Measurements from ENCODE around the gene FHL1.

FHL1 gene

DNA sequence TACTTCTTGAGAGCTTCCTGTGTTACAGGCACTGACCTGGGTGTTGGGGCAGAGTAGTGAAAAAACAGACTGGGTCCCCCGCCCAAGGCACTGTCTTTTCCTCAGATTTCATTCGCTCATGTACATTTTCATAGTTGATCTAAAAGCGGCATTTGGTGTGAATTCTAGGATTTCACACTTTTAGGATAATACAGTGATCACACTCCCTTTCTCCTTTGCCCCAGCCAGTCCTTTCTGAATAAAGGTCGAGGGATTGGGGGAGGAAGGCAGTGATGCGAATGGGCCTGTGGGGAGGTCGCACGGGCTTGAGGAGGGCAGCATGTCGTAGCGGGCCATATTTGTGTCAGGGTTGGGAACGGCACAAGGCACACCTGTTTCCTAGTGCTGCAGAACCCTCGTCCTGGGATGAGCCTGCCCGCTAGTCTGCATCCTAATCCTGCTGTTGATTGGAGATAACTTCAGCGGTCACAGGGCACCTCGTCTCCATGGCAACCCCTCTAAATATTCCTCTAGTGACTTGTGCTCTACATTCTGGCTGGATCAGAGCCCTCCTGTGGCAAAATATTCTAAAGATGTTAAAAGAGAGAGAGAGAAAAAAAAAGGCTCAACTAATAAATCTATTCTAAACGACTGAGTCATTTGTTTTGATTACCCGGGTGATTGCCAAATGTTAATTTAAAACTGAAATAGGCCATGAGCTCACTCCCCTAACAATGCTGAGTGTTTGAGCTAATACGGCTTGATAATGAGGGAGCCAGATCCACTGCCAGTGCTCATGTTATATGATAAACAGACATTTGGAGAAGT lies 21.8 kb downstream of the FHL1 start:
- Histone ChIP-seq H3K27me3 (ENCODE audit: insufficient read depth, low read length) (no peaks in the 10 kb centered on the region), H3K4me3 (ENCODE audit: low read length) (no peak overlapping the region; the same call in 1 of the 2 replicates), H3K4me1 (ENCODE audit: insufficient read depth, low read length) (peaks cover 25% of the 10 kb centered on the region; the same call in 1 of the 2 replicates), H3K9me3 (ENCODE audit: insufficient read depth, low read depth, low read length) (no peaks in the 10 kb centered on the region), H3K9ac (ENCODE audit: low read depth, low read length) (no peak overlapping the region), H3K27ac (ENCODE audit: low read length) (no peak overlapping the region), H3K36me3 (ENCODE audit: insufficient read depth, low read depth, low read length) (no peaks in the 10 kb centered on the region)

DNA sequence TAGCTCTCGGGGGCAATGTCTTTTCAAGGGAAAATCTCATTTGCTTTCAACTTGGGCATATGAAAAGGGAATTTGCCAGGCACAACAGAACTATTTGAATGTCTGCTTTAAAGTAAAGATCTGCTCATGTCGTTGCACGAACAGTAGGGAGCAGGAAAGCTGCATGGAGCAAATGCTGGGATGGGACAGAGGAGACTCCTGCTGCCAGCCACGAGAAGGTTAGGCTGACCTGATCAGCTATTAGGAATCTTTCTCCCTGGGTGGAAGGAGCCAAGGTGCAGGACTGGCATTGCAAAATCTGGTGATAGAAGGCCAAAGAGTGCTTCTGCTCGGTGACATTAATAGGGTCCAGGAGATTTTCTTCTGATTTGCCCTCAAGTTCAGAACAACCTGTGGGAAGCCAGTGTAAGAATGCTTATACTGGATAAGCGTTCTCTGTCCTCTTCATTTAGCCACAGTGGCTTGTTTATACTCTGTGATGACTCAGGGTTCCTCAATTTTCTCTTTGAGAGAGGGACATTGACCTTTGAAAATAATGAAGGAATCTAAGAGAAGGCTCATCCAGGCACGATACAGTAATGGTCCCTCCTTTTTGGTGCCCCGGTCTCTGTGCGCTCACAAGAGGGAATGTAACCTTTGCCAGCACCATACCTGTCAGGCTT lies 22.9 kb downstream of the FHL1 start:
- H3K27ac ChIP-seq (ENCODE audit: low read length), result no peak overlapping the region
- no peak overlapping the region for H3K9ac ChIP-seq (ENCODE audit: low read depth, low read length)
- H3K9me3 ChIP-seq (ENCODE audit: insufficient read depth, low read depth, low read length), result no peaks in the 10 kb centered on the region
- H3K4me1 ChIP-seq (ENCODE audit: insufficient read depth, low read length), result peaks cover 25% of the 10 kb centered on the region; the same call in 1 of the 2 replicates
- H3K27me3 ChIP-seq (ENCODE audit: insufficient read depth, low read length), result no peaks in the 10 kb centered on the region
- no peaks in the 10 kb centered on the region for H3K36me3 ChIP-seq (ENCODE audit: insufficient read depth, low read depth, low read length)
- H3K4me3 ChIP-seq (ENCODE audit: low read length), result no peak overlapping the region

DNA sequence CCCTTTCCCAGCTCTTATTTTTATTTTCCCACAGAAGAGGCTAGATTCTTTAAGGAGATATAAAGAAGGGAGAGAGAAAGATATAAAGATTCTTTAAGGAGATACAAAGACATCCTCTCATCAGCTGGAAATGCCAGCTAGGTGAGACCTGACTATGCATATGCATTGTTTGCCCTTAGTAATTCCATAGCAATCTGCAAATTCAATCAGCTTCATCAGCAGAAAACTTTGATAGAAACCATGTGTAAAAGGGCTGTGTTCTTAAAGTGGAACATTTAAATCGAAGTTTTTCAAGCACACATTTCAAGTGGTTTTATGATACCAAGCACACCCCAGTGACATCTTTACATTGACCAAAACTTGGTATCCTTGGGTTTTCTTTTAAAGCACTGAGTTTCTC lies 24.1 kb downstream of the FHL1 start:
- no peak overlapping the region for H3K4me3 ChIP-seq (ENCODE audit: low read length)
- no peaks in the 10 kb centered on the region for H3K9me3 ChIP-seq (ENCODE audit: insufficient read depth, low read depth, low read length)
- peaks cover 17% of the 10 kb centered on the region; the same call in 1 of the 2 replicates for H3K4me1 ChIP-seq (ENCODE audit: insufficient read depth, low read length)
- H3K36me3 ChIP-seq (ENCODE audit: insufficient read depth, low read depth, low read length), result no peaks in the 10 kb centered on the region
- H3K9ac ChIP-seq (ENCODE audit: low read depth, low read length), result no peak overlapping the region
- no peak overlapping the region for H3K27ac ChIP-seq (ENCODE audit: low read length)
- no peaks in the 10 kb centered on the region for H3K27me3 ChIP-seq (ENCODE audit: insufficient read depth, low read length)

DNA sequence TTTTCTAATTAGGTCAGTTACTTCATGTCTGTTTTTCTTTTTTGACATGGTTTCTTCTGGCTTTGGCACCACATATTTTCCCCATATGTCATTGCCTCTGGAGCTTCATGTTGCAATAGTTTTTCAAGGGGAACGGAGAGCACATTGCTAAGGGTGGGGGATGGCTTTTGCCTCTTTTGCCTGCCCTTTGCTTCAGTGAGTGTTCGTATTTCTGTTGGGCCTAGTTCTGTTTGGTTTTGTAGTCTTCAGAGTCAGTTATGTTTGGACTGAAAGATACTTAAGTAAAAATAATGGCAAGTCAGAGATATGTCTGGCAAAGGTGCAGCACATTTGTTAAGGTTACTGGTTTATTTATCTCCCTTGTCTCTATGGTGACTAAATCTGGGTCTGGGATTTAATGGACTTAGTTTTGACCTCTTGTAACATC lies 29.1 kb downstream of the FHL1 start:
- H3K4me1 ChIP-seq (ENCODE audit: insufficient read depth, low read length), result no peaks in the 10 kb centered on the region
- H3K9me3 ChIP-seq (ENCODE audit: insufficient read depth, low read depth, low read length), result no peaks in the 10 kb centered on the region
- H3K27ac ChIP-seq (ENCODE audit: low read length), result no peak overlapping the region
- H3K27me3 ChIP-seq (ENCODE audit: insufficient read depth, low read length), result no peaks in the 10 kb centered on the region
- no peak overlapping the region for H3K9ac ChIP-seq (ENCODE audit: low read depth, low read length)
- H3K36me3 ChIP-seq (ENCODE audit: insufficient read depth, low read depth, low read length), result no peaks in the 10 kb centered on the region
- no peak overlapping the region for H3K4me3 ChIP-seq (ENCODE audit: low read length)

DNA sequence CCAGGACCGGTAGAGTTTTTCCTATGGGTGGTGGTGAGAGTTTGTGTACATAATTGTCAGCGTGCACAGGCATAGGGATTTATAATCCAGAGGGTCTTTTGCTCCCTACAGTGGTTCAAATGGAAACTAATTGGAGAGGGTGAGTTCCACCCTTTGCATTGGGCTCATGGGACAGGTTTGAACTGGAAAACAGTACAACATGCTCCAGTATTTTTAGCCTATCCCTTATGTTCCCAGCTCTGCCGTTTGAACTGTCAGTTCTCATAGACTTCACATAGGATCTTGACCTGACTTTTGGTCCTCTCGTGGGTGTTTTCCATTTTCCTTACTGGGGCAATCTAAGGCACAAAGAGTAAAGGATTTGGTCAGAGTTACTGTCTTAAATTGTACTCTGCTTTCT lies 31.8 kb downstream of the FHL1 start:
- Histone ChIP-seq H3K27me3 (ENCODE audit: insufficient read depth, low read length) (no peaks in the 10 kb centered on the region), H3K4me1 (ENCODE audit: insufficient read depth, low read length) (no peaks in the 10 kb centered on the region), H3K36me3 (ENCODE audit: insufficient read depth, low read depth, low read length) (no peaks in the 10 kb centered on the region), H3K27ac (ENCODE audit: low read length) (no peak overlapping the region), H3K9me3 (ENCODE audit: insufficient read depth, low read depth, low read length) (no peaks in the 10 kb centered on the region), H3K9ac (ENCODE audit: low read depth, low read length) (no peak overlapping the region), H3K4me3 (ENCODE audit: low read length) (no peak overlapping the region)

DNA sequence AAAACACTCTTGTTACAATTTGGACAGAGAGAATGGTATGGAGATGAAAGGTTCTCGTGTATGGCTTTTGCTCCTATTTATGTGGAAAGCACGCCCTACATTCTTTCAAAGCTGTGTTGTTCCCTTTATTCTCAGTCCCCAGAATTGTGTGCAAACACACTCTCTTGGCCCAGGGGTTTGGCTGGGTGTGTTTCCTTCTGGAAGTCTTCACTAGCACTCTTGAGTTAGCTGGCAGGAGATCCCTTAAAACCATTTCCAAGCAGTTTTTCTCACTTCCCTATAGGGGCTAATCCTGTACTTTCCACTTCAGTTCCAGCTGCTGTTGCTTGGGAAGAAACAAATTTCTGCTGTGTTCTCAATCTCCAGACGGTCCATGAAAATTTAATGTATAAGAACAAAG lies 35.1 kb downstream of the FHL1 start:
- no peak overlapping the region for H3K9ac ChIP-seq (ENCODE audit: low read depth, low read length)
- H3K4me3 ChIP-seq (ENCODE audit: low read length), result no peak overlapping the region
- H3K27me3 ChIP-seq (ENCODE audit: insufficient read depth, low read length), result no peaks in the 10 kb centered on the region
- no peak overlapping the region for H3K27ac ChIP-seq (ENCODE audit: low read length)
- H3K9me3 ChIP-seq (ENCODE audit: insufficient read depth, low read depth, low read length), result no peaks in the 10 kb centered on the region
- H3K36me3 ChIP-seq (ENCODE audit: insufficient read depth, low read depth, low read length), result no peaks in the 10 kb centered on the region
- H3K4me1 ChIP-seq (ENCODE audit: insufficient read depth, low read length), result no peaks in the 10 kb centered on the region

DNA sequence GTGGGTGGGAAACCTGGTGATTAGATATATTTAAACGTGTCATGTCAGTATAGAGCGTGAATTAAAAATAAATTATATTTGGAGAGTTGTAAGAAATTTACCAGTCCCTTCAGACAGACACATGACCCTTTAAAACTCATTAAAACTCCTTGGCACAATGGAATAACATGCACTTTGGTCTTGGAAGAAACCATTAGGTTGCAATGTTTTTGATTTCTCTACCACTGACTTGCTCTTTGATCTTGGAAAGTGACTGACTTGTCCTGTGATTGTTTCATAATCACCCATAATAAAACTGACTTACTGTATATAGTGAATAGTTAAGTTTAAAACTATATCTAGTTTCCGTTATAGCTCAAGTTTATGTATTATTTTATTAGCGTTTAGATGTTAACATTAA lies 35.8 kb downstream of the FHL1 start:
- Histone ChIP-seq H3K9ac (ENCODE audit: low read depth, low read length) (no peak overlapping the region), H3K4me1 (ENCODE audit: insufficient read depth, low read length) (no peaks in the 10 kb centered on the region), H3K27ac (ENCODE audit: low read length) (no peak overlapping the region), H3K4me3 (ENCODE audit: low read length) (no peak overlapping the region), H3K27me3 (ENCODE audit: insufficient read depth, low read length) (no peaks in the 10 kb centered on the region), H3K9me3 (ENCODE audit: insufficient read depth, low read depth, low read length) (no peaks in the 10 kb centered on the region), H3K36me3 (ENCODE audit: insufficient read depth, low read depth, low read length) (no peaks in the 10 kb centered on the region)

DNA sequence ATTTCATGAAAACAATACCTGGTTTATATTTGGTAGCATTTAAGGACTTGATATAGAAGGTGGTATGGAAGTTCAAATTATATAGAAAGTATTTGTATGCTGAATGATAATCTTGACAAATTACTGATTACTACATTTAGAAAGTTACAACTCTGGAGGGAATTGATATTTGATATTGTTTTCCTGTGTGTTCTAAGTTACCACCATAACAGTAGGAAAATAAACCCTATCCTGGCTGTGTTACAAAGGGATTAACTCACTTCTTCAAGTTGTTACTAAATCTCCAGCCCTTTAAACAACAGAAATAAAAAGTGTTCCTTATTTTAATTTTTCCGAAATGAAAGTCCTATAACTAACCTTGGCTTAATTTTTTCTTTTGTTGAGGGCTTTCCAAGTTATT lies 36.6 kb downstream of the FHL1 start:
- no peak overlapping the region for H3K27ac ChIP-seq (ENCODE audit: low read length)
- no peak overlapping the region for H3K4me3 ChIP-seq (ENCODE audit: low read length)
- no peak overlapping the region for H3K9ac ChIP-seq (ENCODE audit: low read depth, low read length)
- H3K27me3 ChIP-seq (ENCODE audit: insufficient read depth, low read length), result no peaks in the 10 kb centered on the region
- no peaks in the 10 kb centered on the region for H3K4me1 ChIP-seq (ENCODE audit: insufficient read depth, low read length)
- no peaks in the 10 kb centered on the region for H3K9me3 ChIP-seq (ENCODE audit: insufficient read depth, low read depth, low read length)
- no peaks in the 10 kb centered on the region for H3K36me3 ChIP-seq (ENCODE audit: insufficient read depth, low read depth, low read length)

DNA sequence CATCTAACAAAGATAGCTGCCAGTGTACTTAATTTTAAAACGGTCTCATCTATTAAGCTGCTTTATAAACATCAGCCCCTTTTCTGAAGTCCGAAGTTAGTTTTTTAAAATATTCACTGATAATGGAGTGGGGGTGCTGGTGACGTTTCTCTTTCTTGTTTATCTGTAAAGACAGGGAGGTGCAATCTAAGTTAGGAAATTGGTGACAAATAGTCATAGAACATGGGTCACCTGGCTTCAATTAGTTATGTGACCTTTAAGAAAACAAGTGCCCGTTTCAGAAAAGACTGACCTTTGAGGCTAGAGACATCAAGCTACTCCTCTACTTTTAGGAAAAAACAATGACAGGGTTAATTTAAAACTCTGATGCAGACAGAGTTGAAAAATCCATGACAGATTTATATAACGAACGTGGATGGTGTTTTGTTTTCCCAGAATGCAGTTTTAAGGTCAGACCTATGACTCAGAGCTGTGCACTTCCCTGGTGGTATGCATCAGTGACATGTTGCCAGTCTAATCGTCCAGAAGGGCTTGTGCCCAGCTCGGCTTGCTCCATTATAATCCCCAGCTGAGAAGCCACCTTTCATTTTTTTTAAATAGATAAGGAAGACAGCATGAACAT lies 38.2 kb downstream of the FHL1 start:
- Histone ChIP-seq H3K27ac (ENCODE audit: low read length) (no peak overlapping the region), H3K9ac (ENCODE audit: low read depth, low read length) (no peak overlapping the region), H3K36me3 (ENCODE audit: insufficient read depth, low read depth, low read length) (no peaks in the 10 kb centered on the region), H3K27me3 (ENCODE audit: insufficient read depth, low read length) (no peaks in the 10 kb centered on the region), H3K4me1 (ENCODE audit: insufficient read depth, low read length) (no peaks in the 10 kb centered on the region), H3K4me3 (ENCODE audit: low read length) (no peak overlapping the region), H3K9me3 (ENCODE audit: insufficient read depth, low read depth, low read length) (no peaks in the 10 kb centered on the region)

DNA sequence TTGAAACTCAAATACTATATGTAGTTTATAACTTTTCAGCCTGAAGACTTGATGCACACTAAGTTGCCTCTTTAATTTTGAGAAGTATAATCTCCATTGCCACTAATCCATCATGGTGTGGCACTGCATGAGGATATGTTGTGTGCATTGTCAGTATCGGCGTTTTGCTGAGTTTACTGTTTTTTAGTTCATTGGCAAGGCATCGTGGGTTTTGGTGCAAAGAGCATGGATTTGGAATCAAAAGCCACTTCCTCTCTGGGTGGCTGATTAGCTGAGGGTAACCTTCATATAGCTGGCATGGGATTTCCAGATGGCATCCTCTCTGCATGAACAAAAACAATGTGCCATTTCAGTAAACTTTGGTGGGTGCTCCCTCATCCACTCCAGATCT lies 38.7 kb downstream of the FHL1 start:
- no peaks in the 10 kb centered on the region for H3K9me3 ChIP-seq (ENCODE audit: insufficient read depth, low read depth, low read length)
- H3K9ac ChIP-seq (ENCODE audit: low read depth, low read length), result no peak overlapping the region
- no peak overlapping the region for H3K4me3 ChIP-seq (ENCODE audit: low read length)
- no peaks in the 10 kb centered on the region for H3K4me1 ChIP-seq (ENCODE audit: insufficient read depth, low read length)
- H3K27me3 ChIP-seq (ENCODE audit: insufficient read depth, low read length), result no peaks in the 10 kb centered on the region
- H3K27ac ChIP-seq (ENCODE audit: low read length), result no peak overlapping the region
- no peaks in the 10 kb centered on the region for H3K36me3 ChIP-seq (ENCODE audit: insufficient read depth, low read depth, low read length)

DNA sequence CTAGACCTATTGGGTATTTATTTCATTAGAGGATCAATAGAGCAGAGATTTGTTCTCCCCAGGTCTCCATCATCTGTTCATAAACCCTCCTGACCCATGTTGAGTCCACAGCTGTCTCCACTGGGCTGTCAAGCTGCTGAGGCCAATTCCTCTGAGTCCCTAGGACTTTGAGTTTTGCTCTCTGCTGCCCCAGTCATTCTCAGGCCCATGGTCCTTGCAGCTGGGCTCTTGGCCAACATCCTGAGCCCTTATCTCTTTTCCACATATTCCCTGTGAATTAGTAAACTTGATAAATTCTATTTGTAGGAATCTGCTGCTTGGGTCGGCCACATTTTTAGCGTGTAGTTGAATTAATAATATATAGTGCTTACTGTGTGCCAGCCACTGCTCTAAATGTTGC lies 41.9 kb downstream of the FHL1 start:
- Histone ChIP-seq H3K4me3 (ENCODE audit: low read length) (no peak overlapping the region), H3K4me1 (ENCODE audit: insufficient read depth, low read length) (no peaks in the 10 kb centered on the region), H3K9ac (ENCODE audit: low read depth, low read length) (no peak overlapping the region), H3K27ac (ENCODE audit: low read length) (no peak overlapping the region), H3K36me3 (ENCODE audit: insufficient read depth, low read depth, low read length) (no peaks in the 10 kb centered on the region), H3K27me3 (ENCODE audit: insufficient read depth, low read length) (no peaks in the 10 kb centered on the region), H3K9me3 (ENCODE audit: insufficient read depth, low read depth, low read length) (no peaks in the 10 kb centered on the region)
